IMR-90 (cell line): Measurements from ENCODE around the gene ABCB9. TPM values are rescaled to one million over a fixed set of nuclear protein-coding genes. Genes with fewer than 3 reads are reported as not detected.

Source experiments
- ATAC-seq: fragments of 200-7000 bp; cut with Tn5 transposase; 2 replicates; pipeline ENCODE4 v1.9.1; 2020; ENCODE audit warnings: low read depth, mild to moderate bottlenecking, moderate library complexity
- BruUV-seq: library from RNA; stranded (reverse); fragments of 400-500 nt; replicated peaks from 2 replicates; lab custom pipeline; 2021; lab: Mats Ljungman, UMichigan
- CTCF ChIA-PET: fragments of 300-600 bp; formaldehyde crosslinking; extraction: SDS; loops from one replicate; lab custom pipeline; 2021; ENCODE audit warnings: antibody characterized with exemption; lab: Yijun Ruan, JAX
- POLR2A ChIA-PET: fragments of 300-600 bp; sonication (Branson Sonifier 250); formaldehyde crosslinking; loops from one replicate; lab custom pipeline; 2022; ENCODE audit warnings: antibody characterized with exemption; ENCODE audit not compliant: unreplicated experiment; lab: Charles Lee
- DNase-seq: peaks from one replicate; pipeline ENCODE4 v3.0.0; 2013
- H2AFZ ChIP-seq: replicated peaks from 2 replicates; pipeline ENCODE3; 2013; ENCODE audit warnings: low read length, mild to moderate bottlenecking; ENCODE audit not compliant: poor library complexity
- H2AK5ac ChIP-seq: 2 replicates; pipeline ENCODE4 v1.6.1; 2013; ENCODE audit warnings: low read depth, low read length, inconsistent platforms
- H2AK9ac ChIP-seq: replicated peaks from 2 replicates; pipeline ENCODE3; 2013; ENCODE audit warnings: mild to moderate bottlenecking, low read depth, low read length, moderate library complexity; ENCODE audit not compliant: poor library complexity
- H2BK120ac ChIP-seq: 2 replicates; pipeline ENCODE4 v1.6.1; 2013; ENCODE audit warnings: low read depth, low read length, inconsistent platforms
- H2BK15ac ChIP-seq: 3 replicates; pipeline ENCODE4 v1.6.1; 2013; ENCODE audit warnings: low read depth, low read length, inconsistent platforms
- H2BK20ac ChIP-seq: 2 replicates; pipeline ENCODE4 v1.6.1; 2013; ENCODE audit warnings: low read depth, mild to moderate bottlenecking, inconsistent platforms, low read length, moderate library complexity
- H2BK5ac ChIP-seq: 2 replicates; pipeline ENCODE4 v1.6.1; 2013; ENCODE audit warnings: mild to moderate bottlenecking, low read depth, low read length, inconsistent platforms; ENCODE audit not compliant: poor library complexity, severe bottlenecking
- H3K14ac ChIP-seq: replicated peaks from 2 replicates; pipeline ENCODE4 v1.6.1; 2013; ENCODE audit warnings: low read depth, low read length, inconsistent platforms
- H3K18ac ChIP-seq: 2 replicates; pipeline ENCODE4 v1.6.1; 2013; ENCODE audit warnings: low read depth, low read length, control low read depth
- H3K23ac ChIP-seq: 2 replicates; pipeline ENCODE4 v1.6.1; 2013; ENCODE audit warnings: low read depth, low read length, inconsistent platforms
- H3K27ac ChIP-seq: 2 replicates; pipeline ENCODE4 v1.5.1; 2013; ENCODE audit warnings: mild to moderate bottlenecking, control low read depth, low read length; ENCODE audit not compliant: insufficient read depth
- H3K27me3 ChIP-seq: 2 replicates; pipeline ENCODE4 v1.6.1; 2013; ENCODE audit warnings: low read length; ENCODE audit not compliant: control insufficient read depth, insufficient read depth
- H3K36me3 ChIP-seq: 2 replicates; pipeline ENCODE4 v1.6.1; 2013; ENCODE audit warnings: low read length, mixed read lengths; ENCODE audit not compliant: control insufficient read depth, insufficient read depth
- H3K4ac ChIP-seq: 2 replicates; pipeline ENCODE4 v1.6.1; 2013; ENCODE audit warnings: low read depth, low read length, inconsistent platforms
- H3K4me1 ChIP-seq: 2 replicates; pipeline ENCODE4 v1.6.1; 2013; ENCODE audit warnings: low read length, mixed read lengths; ENCODE audit not compliant: control insufficient read depth, insufficient read depth
- H3K4me2 ChIP-seq: 2 replicates; pipeline ENCODE4 v1.6.1; 2013; ENCODE audit warnings: low read depth, mild to moderate bottlenecking, control low read depth, low read length, moderate library complexity
- H3K4me3 ChIP-seq: 2 replicates; pipeline ENCODE4 v1.5.1; 2013; ENCODE audit warnings: low read depth, mild to moderate bottlenecking, control low read depth, low read length, moderate library complexity; ENCODE audit not compliant: insufficient read depth
- H3K56ac ChIP-seq: 2 replicates; pipeline ENCODE4 v1.6.1; 2013; ENCODE audit warnings: low read length, inconsistent platforms; ENCODE audit not compliant: insufficient read depth; ENCODE audit errors: extremely low read depth
- H3K79me1 ChIP-seq, 2 experiments: 2 replicates each; pipeline ENCODE4 v1.6.1; 2013; ENCODE audit warnings: low read length in 2 of 2, inconsistent platforms in 1 of 2, low read depth in 1 of 2
- H3K9ac ChIP-seq: 2 replicates; pipeline ENCODE4 v1.6.1; 2013; ENCODE audit warnings: low read depth, low read length, control low read depth
- H3K9me1 ChIP-seq: 2 replicates; pipeline ENCODE4 v1.6.1; 2013; ENCODE audit warnings: low read length, inconsistent platforms; ENCODE audit not compliant: insufficient read depth
- H3K9me3 ChIP-seq: 2 replicates; pipeline ENCODE4 v1.6.1; 2013; ENCODE audit warnings: low read length; ENCODE audit not compliant: control insufficient read depth, insufficient read depth
- H4K20me1 ChIP-seq: 2 replicates; pipeline ENCODE4 v1.6.1; 2013; ENCODE audit warnings: low read length, inconsistent platforms; ENCODE audit not compliant: insufficient read depth
- H4K5ac ChIP-seq: 2 replicates; pipeline ENCODE4 v1.6.1; 2013; ENCODE audit warnings: mild to moderate bottlenecking, low read depth, low read length, control low read depth
- H4K8ac ChIP-seq, 2 experiments: 2 replicates each; pipeline ENCODE4 v1.6.1; 2013; ENCODE audit warnings: low read depth in 2 of 2, low read length in 2 of 2, control low read depth in 1 of 2, inconsistent platforms in 1 of 2
- H4K91ac ChIP-seq: 2 replicates; pipeline ENCODE4 v1.6.1; 2013; ENCODE audit warnings: low read depth, low read length, inconsistent platforms; ENCODE audit not compliant: insufficient read depth
- CEBPB ChIP-seq: IDR thresholded peaks from 2 replicates; pipeline ENCODE4 v1.6.1; 2012; ENCODE audit warnings: low read depth, low read length, improper control_type of control experiment
- RAD21 ChIP-seq: IDR thresholded peaks from 2 replicates; pipeline ENCODE4 v1.6.1; 2012; ENCODE audit warnings: low read length, improper control_type of control experiment
- RFX5 ChIP-seq: IDR thresholded peaks from 2 replicates; pipeline ENCODE4 v1.8.0; 2012; ENCODE audit warnings: low read depth, mild to moderate bottlenecking, low read length, moderate library complexity
- WGBS, 2 experiments: methylation state at CpG; one replicate each; pipeline versions ENCODE4 v1.1.5 to v1.1.7; 2013; ENCODE audit warnings: missing lambda C conversion rate in 2 of 2; ENCODE audit not compliant: insufficient read length in 1 of 2; ENCODE audit errors: extremely low coverage in 2 of 2; 5-methylcytosine and 5-hydroxymethylcytosine counted together
- dilution Hi-C: fragments of 300-500 bp; cut with HindIII; formaldehyde crosslinking; loops from one replicate; pipeline ENCODE4 v1.14.3; 2018; ENCODE audit warnings: low sequenced_read_pairs; ENCODE audit not compliant: unreplicated experiment
- in situ Hi-C: fragments of 300-500 bp; cut with MboI; formaldehyde crosslinking; loops from 3 replicates; pipeline ENCODE4 v1.14.3; 2019; ENCODE audit warnings: low sequenced_read_pairs, inconsistent platforms, mixed read lengths
- intact Hi-C: fragments of 100-400 bp; cut with micrococcal nuclease; formaldehyde crosslinking; loops from 2 replicates; pipeline ENCODE4 v1.10.0; 2022
- polyA plus RNA-seq, 3 experiments: library from polyadenylated mRNA; depleted of rRNA; stranded (reverse); fragments of >200 nt; gene quantifications; 2 replicates each; pipeline ENCODE4 v1.2.3, GENCODE V29; 2012; ENCODE audit warnings: low replicate concordance in 1 of 3
- total RNA-seq: library from RNA; depleted of rRNA; stranded (reverse); fragments of >200 nt; gene quantifications from 2 replicates; pipeline ENCODE4 v1.2.3, GENCODE V29; 2012
- TF ChIP-seq, protein P1 (sequence below): fragments of 150-350 bp; IDR thresholded peaks from 2 replicates; pipeline ENCODE4 v1.6.1; 2016; ENCODE audit warnings: low read depth, mild to moderate bottlenecking, low read length, moderate library complexity, borderline replicate concordance

Gene ABCB9
- total and polyA plus RNA-seq, 2 of the 4 experiments (the other 2 are of a cell fraction): 5.6 to 8.3 TPM

DNA sequence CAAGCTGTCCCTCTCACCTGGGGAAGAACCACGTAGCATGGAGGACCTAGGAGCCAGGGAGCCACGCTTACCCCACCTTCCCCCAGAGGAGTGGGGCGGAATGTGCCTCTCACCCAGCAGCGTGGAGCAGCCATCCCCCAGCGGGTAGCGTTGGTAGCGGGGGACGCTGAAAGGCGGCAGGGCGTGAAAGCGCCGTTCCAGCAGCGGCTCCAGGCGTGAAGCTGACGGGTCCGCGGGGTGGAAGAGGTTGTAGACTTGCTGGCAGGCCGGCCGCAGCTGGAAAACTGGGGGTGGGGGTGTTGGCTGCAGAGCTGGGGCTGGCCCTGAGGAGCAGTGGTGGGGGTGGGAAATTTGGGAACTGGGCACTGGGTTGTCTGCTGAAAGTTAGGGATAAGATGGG is 26.1 kb upstream of the ABCB9 start:
- Histone ChIP-seq H3K4me1 (no peaks in the 10 kb centered on the region), H3K79me1 (no peaks in the 10 kb centered on the region), H4K91ac (no peak overlapping the region), H3K23ac (no peak overlapping the region), H4K20me1 (no peaks in the 10 kb centered on the region; the same call in 1 of the 2 replicates), H3K18ac (no peak overlapping the region), H2AFZ (no peak overlapping the region), H2AK9ac (no peak overlapping the region), H3K27me3 (no peaks in the 10 kb centered on the region), H3K27ac (no peak overlapping the region), H3K4me3 (no peak overlapping the region), H4K8ac (no peak overlapping the region), H2AK5ac (no peak overlapping the region), H2BK120ac (no peak overlapping the region), H3K4ac (no peak overlapping the region), H3K36me3 (peaks cover 40% of the 10 kb centered on the region; the same call in 1 of the 2 replicates), H3K9ac (no peak overlapping the region), H3K9me3 (no peaks in the 10 kb centered on the region), H3K9me1 (peaks cover 2% of the 10 kb centered on the region; the same call in 1 of the 2 replicates), H3K4me2 (no peak overlapping the region), H3K14ac (no peak overlapping the region), H2BK20ac (no peak overlapping the region), H2BK5ac (no peak overlapping the region), H4K5ac (no peak overlapping the region), H2BK15ac (no peak overlapping the region), H3K56ac (no peak overlapping the region)
- 55% methylated on average over 14 of the region's 19 CpGs; no CpG with 5 or more reads in 1 of the 2 experiments for WGBS, 2 experiments
- BruUV-seq: no TSS peak
- ChIA-PET CTCF (interaction anchor here (0.6 kb wide), 1 partner anchor 28 kb away, joined by 3 read pairs; no protein-coding TSS in a partner anchor), POLR2A (no interaction called here)
- TF ChIP-seq, protein P1, sequence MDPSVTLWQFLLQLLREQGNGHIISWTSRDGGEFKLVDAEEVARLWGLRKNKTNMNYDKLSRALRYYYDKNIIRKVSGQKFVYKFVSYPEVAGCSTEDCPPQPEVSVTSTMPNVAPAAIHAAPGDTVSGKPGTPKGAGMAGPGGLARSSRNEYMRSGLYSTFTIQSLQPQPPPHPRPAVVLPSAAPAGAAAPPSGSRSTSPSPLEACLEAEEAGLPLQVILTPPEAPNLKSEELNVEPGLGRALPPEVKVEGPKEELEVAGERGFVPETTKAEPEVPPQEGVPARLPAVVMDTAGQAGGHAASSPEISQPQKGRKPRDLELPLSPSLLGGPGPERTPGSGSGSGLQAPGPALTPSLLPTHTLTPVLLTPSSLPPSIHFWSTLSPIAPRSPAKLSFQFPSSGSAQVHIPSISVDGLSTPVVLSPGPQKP: no peak
- no peak for TF ChIP-seq RFX5
- no peak for TF ChIP-seq RAD21
- TF ChIP-seq CEBPB: no peak
- DNase-seq (no peak), ATAC-seq (no peak)
- in situ Hi-C loops: no loop called here
- dilution Hi-C loops: loop anchor here (25.0 kb wide), 1 partner anchor 245 kb away; the partner anchor contains the start of genes MPHOSPH9 and MTRFR
- intact Hi-C loops: no loop called here
